ENCODE results near the gene STIMATE.

STIMATE gene

GRCh38 chr3:52817221-52817620, 80.1 kb downstream of the STIMATE start:
- no peak for DNase-seq (ENCODE audit: low read depth in 2 of 2)

DNA sequence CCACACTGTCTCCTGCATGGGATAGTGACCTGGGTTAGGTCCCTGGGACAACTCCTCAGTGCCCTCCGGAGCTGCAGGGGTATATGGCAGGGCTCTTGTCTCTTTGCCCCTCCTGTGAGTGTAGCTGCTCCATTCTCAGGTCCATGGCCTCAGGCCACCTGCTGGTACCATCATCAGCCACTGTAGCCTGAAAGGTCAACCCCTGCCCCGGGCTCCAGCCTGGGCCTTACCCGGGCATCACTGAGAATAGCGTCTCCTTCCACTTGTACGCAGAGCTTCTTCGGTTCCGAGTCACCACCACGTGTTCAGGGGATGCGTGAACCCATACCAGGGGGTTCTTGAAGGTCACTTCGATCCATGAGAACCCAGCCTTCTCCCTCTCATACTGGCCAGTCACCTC, 80.7 kb downstream of the STIMATE start:
- DNase-seq (ENCODE audit: low read depth in 2 of 2): no peak

- no peak for DNase-seq (ENCODE audit: low read depth in 2 of 2)
These were observed 81.1 kb downstream of the STIMATE start for GRCh38 chr3:52816199-52816598.

- DNase-seq (ENCODE audit: low read depth in 2 of 2): no peak
These were observed 83.5 kb downstream of the STIMATE start for GRCh38 chr3:52813810-52814209.

DNA sequence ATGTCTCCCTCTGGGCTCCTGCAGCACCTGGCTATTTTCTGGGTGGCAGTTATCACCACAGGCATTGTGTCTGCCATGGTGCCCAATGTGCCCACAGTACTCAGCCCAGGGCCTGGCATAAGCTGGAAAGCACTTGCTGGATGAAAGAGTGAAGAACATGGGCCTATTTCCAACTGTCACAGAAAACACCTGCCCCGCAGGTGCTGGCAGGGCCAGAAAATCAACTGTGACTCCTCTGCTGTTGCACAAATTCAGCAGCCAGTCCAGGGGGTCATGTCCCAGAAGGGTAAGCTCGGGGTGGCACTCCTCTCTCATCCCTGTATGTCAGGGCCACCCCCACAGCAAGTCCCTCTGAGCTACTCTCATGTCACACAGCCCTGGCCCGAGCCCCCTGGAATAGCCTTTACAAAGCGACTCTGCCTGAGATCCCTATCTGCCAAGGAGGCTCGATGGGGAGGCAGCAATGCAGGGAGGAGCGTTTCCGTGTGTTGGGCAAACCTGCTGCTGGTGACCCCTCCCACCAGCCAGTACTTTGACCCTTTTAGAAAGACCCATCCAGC, 85.8 kb downstream of the STIMATE start:
- no peak for DNase-seq (ENCODE audit: low read depth in 2 of 2)

DNA sequence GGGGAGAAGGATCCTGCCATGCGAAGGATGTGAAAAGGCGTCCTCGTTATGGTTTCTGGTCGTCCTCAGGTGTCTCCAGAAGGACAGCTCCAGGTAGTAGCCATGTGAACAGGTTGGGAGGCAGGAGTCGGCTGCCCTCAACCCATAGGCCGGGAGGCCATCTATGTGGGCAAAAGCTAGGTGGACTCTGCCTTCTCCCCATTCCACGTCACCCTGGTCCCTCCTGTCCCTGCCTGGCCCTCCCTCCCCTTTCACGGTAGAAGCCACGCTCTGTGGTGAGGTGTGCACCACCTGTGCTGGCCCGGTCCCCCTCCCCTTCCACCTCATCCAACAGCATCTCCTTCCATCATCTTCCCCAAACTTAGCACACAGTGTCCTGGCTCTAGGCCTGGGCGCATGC, 86.4 kb downstream of the STIMATE start:
- no peak for DNase-seq (ENCODE audit: low read depth in 2 of 2)

- DNase-seq (ENCODE audit: low read depth in 2 of 2): no peak
These were observed 87.5 kb downstream of the STIMATE start for GRCh38 chr3:52809662-52810377.

DNA sequence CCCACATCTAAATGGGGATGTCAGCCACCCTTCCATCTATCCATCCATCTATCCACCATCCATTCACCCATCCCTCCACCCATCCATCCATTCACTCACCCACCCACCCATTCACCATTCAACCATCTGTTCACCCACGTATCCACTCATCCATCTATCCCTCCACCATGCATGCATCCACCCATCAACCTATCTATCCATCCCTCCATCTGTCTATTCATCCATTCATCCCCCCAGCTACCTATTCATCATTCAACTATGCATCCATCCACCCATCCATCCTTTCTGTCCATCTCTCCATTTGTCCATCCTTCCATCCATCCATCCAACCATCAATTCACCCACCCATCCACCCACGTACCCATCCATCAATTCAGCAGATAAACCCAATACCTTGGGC, 88.2 kb downstream of the STIMATE start:
- DNase-seq (ENCODE audit: low read depth in 2 of 2): no peak

DNA sequence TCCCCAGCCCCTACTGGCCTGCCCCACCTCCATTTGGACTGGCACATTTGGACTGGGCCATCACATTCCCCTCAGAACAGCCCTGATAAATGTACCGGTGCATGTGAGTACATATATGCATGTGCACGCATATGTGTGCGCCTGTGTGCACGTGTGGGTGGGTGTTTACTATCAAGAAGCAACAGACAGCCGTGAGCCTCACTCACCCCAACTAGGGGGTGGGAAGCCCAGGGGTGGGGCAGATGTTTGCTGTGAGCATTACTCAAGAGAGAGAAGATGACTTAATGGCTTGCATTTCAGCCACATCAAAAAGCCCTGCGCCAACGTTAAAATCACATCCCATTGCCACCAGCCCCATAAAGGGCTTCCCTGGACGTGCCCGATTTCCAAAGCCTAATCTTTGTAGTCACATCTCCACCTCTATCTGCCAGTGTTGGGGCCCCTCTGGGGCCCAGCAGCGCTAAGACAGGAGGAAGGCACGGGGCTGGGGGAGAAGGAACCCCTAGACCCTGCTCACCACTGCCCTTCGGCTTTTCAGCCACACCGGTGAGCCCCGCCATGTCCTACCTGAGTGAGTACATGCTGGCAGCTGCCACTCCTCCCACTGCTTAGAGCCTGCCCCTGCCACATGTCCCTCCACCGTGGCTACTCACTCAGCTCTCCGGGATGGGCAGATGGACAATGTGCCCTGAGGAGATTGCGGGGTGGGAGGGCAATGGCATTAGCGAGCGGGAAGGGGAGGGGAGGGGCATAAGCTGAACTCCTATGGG, 91.9 kb downstream of the STIMATE start:
- no peak for DNase-seq (ENCODE audit: low read depth in 2 of 2)

- no peak for DNase-seq (ENCODE audit: low read depth in 2 of 2)
These were observed 95.5 kb downstream of the STIMATE start for GRCh38 chr3:52801839-52802238.

GRCh38 chr3:52800079-52800478, 97.3 kb downstream of the STIMATE start:
- no peak for DNase-seq (ENCODE audit: low read depth in 2 of 2)

DNA sequence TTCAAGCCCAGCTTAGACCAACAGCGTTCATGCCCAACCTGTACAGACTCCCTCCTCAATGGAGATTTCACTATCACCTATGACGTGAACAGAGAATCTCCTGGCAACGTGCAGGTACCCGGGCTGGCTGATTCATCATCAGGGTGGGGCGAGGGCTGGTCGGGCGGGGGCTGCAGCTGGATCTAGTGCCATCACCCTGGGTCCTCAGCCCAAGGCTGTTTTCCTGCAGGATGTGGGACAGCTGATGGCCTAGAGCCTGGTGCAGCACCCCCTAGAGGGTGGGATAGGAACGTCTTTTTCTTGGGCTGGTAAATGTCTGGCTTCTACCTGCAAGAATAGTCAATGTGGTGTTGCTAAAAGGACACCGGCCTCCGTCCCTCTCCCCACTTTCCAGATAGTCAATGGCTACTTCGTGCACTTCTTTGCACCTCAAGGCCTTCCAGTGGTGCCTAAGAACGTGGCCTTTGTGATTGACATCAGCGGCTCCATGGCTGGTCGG, 98.3 kb downstream of the STIMATE start:
- DNase-seq (ENCODE audit: low read depth in 2 of 2): no peak

GRCh38 chr3:52798376-52798977, 98.9 kb downstream of the STIMATE start:
- no peak for DNase-seq (ENCODE audit: low read depth in 2 of 2)

DNA sequence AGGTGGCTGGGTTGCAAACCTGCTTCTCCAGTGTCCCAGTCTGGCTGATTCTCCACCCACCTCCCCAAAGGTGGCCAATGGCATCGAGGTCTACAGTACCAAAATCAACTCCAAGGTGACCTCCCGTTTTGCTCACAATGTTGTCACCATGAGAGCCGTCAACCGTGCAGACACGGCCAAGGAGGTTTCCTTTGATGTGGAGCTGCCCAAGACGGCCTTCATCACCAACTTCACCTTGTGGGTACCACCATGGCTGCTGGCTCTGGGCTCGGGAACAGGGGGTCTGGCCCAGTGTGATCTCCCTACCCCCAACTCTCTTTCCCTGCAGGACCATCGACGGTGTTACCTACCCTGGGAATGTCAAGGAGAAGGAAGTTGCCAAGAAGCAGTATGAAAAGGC, 100.9 kb downstream of the STIMATE start:
- DNase-seq (ENCODE audit: low read depth in 2 of 2): no peak

DNA sequence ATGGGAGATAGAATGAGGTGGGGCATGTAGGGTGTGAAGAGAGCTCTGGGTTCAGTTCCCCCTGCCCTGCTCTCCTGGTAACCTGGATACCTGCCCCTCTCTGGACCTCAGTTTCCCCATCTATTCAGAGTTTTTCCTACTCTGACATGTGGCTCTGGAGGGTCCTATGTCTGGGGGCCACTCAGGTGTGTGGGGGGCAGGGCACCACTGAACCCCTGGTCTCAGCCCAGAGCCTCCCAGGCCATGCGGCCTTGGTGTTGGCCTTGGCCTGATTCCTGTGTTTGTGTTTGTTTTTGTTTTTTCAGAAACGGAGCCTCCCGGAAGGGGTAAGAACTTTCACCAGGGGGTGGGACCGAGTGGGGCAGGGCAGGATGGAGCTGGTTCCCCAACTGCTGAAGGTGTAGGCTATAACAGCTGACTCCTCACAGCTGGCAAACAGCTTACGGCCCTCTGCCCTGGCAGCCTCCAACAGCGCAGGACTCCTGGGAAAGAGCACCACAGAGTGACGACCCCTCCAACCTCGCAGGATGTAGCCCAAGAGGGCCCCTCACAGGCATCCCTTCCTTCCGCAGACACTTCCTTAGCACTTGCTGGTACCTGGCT, 101.9 kb downstream of the STIMATE start:
- DNase-seq (ENCODE audit: low read depth in 2 of 2): no peak

DNA sequence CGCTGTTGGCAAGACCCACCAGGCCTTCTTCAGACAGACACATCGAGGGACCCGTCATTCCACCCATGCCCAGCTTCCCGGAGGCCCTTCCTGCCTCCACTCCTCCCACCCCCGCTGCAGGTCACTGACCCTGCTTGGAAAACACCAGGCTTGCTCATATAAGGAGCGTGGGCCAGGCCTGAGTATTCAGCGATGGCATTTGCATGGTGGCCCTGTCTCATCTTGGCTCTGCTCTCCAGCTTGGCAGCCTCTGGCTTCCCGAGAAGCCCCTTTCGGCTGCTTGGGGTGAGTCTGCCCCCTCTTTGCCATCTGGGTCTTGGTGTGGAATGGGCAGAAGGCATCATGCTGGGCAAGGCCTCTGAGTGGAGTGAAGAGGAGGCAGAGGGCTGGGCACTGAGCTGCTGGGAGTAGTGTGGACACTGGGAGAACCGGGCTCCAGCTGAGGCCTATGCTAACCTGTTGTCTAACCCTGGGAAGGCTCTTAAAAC, 102.7 kb downstream of the STIMATE start, which contains the start of gene ITIH3:
Gene ITIH3 (plus strand): TSS at position 185 of the 488 bp plus-strand sequence. CDS start 8 bp downstream, at position 193.
- no peak for DNase-seq (ENCODE audit: low read depth in 2 of 2)

GRCh38 chr3:52793702-52794611, 103.4 kb downstream of the STIMATE start:
- DNase-seq (ENCODE audit: low read depth in 2 of 2): no peak

- DNase-seq (ENCODE audit: low read depth in 2 of 2): no peak
These were observed 104.2 kb downstream of the STIMATE start for GRCh38 chr3:52792961-52793695.

GRCh38 chr3:52792413-52792812, 104.9 kb downstream of the STIMATE start:
- no peak for DNase-seq (ENCODE audit: low read depth in 2 of 2)

- DNase-seq (ENCODE audit: low read depth in 2 of 2): no peak
These were observed 105.4 kb downstream of the STIMATE start for GRCh38 chr3:52791928-52792327.
